Measurements from ENCODE around the gene NOS2. TPM values are rescaled to one million over a fixed set of nuclear protein-coding genes. Genes with fewer than 3 reads are reported as not detected.

The NOS2 gene
- total RNA-seq, 1 experiment from 2014 or later = not detected

DNA sequence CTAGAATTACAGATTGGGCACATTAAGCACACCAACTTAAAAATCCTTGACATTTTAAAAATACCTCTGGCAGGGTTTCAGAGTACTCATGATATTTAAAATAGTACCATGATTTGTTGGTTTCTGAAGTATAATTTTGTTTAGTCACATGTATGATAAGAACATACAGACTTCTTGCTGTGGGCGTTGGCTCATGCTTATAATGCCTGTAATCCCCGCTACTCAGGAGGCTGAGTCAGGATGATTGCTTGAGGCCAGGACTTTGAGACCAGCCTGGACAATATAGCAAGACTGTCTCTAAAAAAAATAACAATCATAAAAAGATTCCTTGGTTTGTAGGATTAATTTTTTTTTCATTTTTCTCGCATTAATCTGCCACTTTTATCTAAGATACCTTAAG, 78.5 kb downstream of the NOS2 start:
- DNase-seq (ENCODE audit: low spot score) = no peak

Other genes starting within 250 kb of the NOS2 start
- 0.91 and 1.4 TPM in 2 replicates for gene LGALS9, start 169.3 kb downstream of the NOS2 start, total RNA-seq (2014; rRNA removed; shearing (Covaris generic))
- 5.2 and 11.6 TPM in 2 replicates for gene LYRM9, start 92.8 kb upstream of the NOS2 start, total RNA-seq (2014; rRNA removed; shearing (Covaris generic))
- gene NLK, start 242.1 kb upstream of the NOS2 start, total RNA-seq (2014; rRNA removed; shearing (Covaris generic)) = 18.5 and 19.1 TPM in 2 replicates